Neural crest cell (in vitro differentiated cells): ENCODE results near the gene SP6. TPM values are rescaled to one million over a fixed set of nuclear protein-coding genes. Genes with fewer than 3 reads are reported as not detected.

Experiments
- DNase-seq: peaks from one replicate; pipeline ENCODE4 v3.0.0; 2021; ENCODE audit warnings: low read depth, mixed read lengths, low spot score
- H3K27ac Mint-ChIP-seq: one replicate; pipeline ENCODE4 v1.8.0; 2021; ENCODE audit warnings: mild to moderate bottlenecking, mixed read lengths; ENCODE audit not compliant: unreplicated experiment
- H3K27me3 Mint-ChIP-seq: 2 replicates; pipeline ENCODE4 v1.8.0; 2021; ENCODE audit warnings: low read depth, mild to moderate bottlenecking, mixed read lengths
- H3K36me3 Mint-ChIP-seq: 2 replicates; pipeline ENCODE4 v1.8.0; 2021; ENCODE audit warnings: low read depth, mild to moderate bottlenecking, mixed read lengths
- H3K4me1 Mint-ChIP-seq: 2 replicates; pipeline ENCODE4 v1.8.0; 2021; ENCODE audit warnings: mixed read lengths
- H3K4me3 Mint-ChIP-seq: one replicate; pipeline ENCODE4 v1.8.0; 2021; ENCODE audit warnings: mild to moderate bottlenecking, mixed read lengths
- H3K9me3 Mint-ChIP-seq: 2 replicates; pipeline ENCODE4 v1.8.0; 2021; ENCODE audit warnings: mixed read lengths
- total RNA-seq: library from RNA; stranded (reverse); gene quantifications from 2 replicates; pipeline ENCODE4 v1.2.1, GENCODE V29; 2021
- TF ChIP-seq, protein P1 (sequence below): fragments of 200-600 bp; sonication (generic); conservative IDR thresholded peaks from 2 replicates; pipeline ENCODE4 v1.5.0; 2021; ENCODE audit warnings: antibody characterized with exemption, mild to moderate bottlenecking

Gene SP6
- total RNA-seq, 1 donor from 2014 or later, result 0.16 TPM

DNA sequence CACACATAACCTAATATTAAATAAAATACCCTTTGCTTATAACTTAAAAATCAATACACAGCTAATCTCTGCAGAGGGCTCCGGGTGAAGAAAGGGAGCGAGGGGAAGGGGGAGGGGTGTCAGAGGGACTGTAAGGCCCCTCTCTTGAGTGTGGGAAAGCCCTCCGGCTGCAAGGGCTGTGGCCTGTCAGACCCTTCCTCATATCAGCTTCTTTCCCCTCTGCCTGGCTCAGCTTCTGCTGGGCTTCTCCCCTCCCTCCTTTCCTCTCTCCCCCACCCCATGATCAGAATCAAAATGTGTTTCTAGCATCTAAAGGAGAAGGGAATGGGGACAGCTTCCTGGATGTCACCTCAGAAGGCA is 5.3 kb downstream of the SP6 start:
- Mint-ChIP-seq H3K36me3 (no peaks in the 10 kb centered on the region), H3K27ac (no peak overlapping the region), H3K4me3 (no peak overlapping the region), H3K4me1 (peaks cover 24% of the 10 kb centered on the region), H3K27me3 (peaks cover 78% of the 10 kb centered on the region), H3K9me3 (no peaks in the 10 kb centered on the region)
- TF ChIP-seq, protein P1, sequence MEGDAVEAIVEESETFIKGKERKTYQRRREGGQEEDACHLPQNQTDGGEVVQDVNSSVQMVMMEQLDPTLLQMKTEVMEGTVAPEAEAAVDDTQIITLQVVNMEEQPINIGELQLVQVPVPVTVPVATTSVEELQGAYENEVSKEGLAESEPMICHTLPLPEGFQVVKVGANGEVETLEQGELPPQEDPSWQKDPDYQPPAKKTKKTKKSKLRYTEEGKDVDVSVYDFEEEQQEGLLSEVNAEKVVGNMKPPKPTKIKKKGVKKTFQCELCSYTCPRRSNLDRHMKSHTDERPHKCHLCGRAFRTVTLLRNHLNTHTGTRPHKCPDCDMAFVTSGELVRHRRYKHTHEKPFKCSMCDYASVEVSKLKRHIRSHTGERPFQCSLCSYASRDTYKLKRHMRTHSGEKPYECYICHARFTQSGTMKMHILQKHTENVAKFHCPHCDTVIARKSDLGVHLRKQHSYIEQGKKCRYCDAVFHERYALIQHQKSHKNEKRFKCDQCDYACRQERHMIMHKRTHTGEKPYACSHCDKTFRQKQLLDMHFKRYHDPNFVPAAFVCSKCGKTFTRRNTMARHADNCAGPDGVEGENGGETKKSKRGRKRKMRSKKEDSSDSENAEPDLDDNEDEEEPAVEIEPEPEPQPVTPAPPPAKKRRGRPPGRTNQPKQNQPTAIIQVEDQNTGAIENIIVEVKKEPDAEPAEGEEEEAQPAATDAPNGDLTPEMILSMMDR, result no peak
- no peak for DNase-seq

GRCh38 chr17:47844814-47845715 is 5.9 kb downstream of the SP6 start:
- Mint-ChIP-seq H3K9me3 (no peaks in the 10 kb centered on the region), H3K4me3 (peak overlapping the region; percentile 6), H3K27ac (no peak overlapping the region), H3K4me1 (peaks cover 27% of the 10 kb centered on the region), H3K36me3 (no peaks in the 10 kb centered on the region), H3K27me3 (peaks cover 72% of the 10 kb centered on the region)
- no peak for DNase-seq
- TF ChIP-seq, protein P1, result peak; percentile 55

DNA sequence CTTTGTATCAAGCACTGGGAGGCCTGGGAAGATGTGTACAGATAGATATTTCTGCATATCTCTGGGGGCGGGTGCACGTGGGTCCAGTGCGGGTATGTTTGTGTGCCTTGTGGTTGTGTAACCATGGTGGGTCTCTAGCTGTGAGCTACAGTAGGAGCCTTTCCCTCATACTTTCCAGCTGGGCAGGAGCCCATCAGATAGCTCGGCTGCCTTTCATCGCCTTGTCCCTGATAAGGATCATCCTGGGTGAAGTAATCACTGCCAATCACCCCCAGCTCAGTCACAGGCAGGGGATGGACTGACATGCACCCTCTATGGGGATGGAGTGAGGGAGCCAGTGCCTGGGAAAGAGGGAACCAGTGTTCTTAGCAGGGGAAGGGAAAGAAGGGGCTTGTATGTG is 6.7 kb downstream of the SP6 start:
- Mint-ChIP-seq H3K36me3 (no peaks in the 10 kb centered on the region), H3K9me3 (no peaks in the 10 kb centered on the region), H3K27me3 (peaks cover 63% of the 10 kb centered on the region), H3K27ac (no peak overlapping the region), H3K4me1 (peaks cover 35% of the 10 kb centered on the region), H3K4me3 (no peak overlapping the region)
- TF ChIP-seq, protein P1, result no peak
- DNase-seq, result no peak

DNA sequence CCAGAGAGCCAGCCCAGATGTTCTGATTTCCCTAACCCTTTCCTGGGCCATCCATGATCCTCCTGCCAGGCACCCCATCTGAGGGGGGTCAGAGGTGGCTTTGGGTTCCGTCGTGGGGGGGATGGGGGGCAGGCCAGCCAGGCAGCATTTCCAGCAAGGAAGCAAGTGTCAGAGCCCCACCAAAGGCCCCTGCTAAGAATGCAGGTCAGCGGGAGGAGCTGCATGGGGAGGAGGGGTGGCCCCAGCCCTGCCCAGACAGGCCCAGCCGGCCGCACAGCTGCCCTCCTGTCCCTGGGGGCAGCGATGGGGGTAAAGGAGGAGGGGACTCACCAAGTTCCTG is 7.6 kb downstream of the SP6 start:
- Mint-ChIP-seq H3K4me1 (peaks cover 35% of the 10 kb centered on the region), H3K9me3 (no peaks in the 10 kb centered on the region), H3K27me3 (peaks cover 55% of the 10 kb centered on the region), H3K4me3 (peak overlapping the region; percentile 77), H3K36me3 (no peaks in the 10 kb centered on the region), H3K27ac (no peak overlapping the region)
- no peak for DNase-seq
- TF ChIP-seq, protein P1, result no peak

GRCh38 chr17:47841488-47842291 is 9.3 kb downstream of the SP6 start:
- Mint-ChIP-seq H3K27me3 (peaks cover 38% of the 10 kb centered on the region), H3K36me3 (no peaks in the 10 kb centered on the region), H3K4me1 (peaks cover 31% of the 10 kb centered on the region), H3K27ac (no peak overlapping the region), H3K9me3 (no peaks in the 10 kb centered on the region), H3K4me3 (peak overlapping the region; percentile 96)
- TF ChIP-seq, protein P1, result peak; percentile 44
- DNase-seq, result no peak
